Activated naive CD8-positive, alpha-beta T cell treated with anti-CD3 and anti-CD28 coated beads, Interleukin-2, amount 10 ng/mL, durations not matched to agents 7 days and 5 days (primary cell): Measurements from ENCODE around the gene FGF12. TPM values are rescaled to one million over a fixed set of nuclear protein-coding genes. Genes with fewer than 3 reads are reported as not detected.

ENCODE experiments used
- ATAC-seq: fragments of 150-1000 bp; cut with Tn5 transposase; one replicate; pipeline ENCODE4 v1.10.0; 2021; ENCODE audit warnings: low read depth, moderate library complexity
- POLR2A ChIA-PET: fragments of 350-600 bp; sonication (Branson Sonifier 250); formaldehyde crosslinking; loops from one replicate; lab custom pipeline; 2021; ENCODE audit warnings: antibody characterized with exemption; lab: Charles Lee
- DNase-seq: peaks from one replicate; pipeline ENCODE4 v3.0.0; 2021
- H3K27ac Mint-ChIP-seq: one replicate; pipeline ENCODE4 v1.8.0; 2022; ENCODE audit warnings: mild to moderate bottlenecking, mixed read lengths
- H3K27me3 Mint-ChIP-seq: one replicate; pipeline ENCODE4 v1.8.0; 2022; ENCODE audit warnings: mild to moderate bottlenecking, moderate library complexity, mixed read lengths
- H3K36me3 Mint-ChIP-seq: one replicate; pipeline ENCODE4 v1.8.0; 2021; ENCODE audit warnings: mild to moderate bottlenecking, mixed read lengths
- H3K4me1 Mint-ChIP-seq: one replicate; pipeline ENCODE4 v1.8.0; 2021; ENCODE audit warnings: mixed read lengths
- H3K4me3 Mint-ChIP-seq: one replicate; pipeline ENCODE4 v1.8.0; 2022; ENCODE audit warnings: mild to moderate bottlenecking, moderate library complexity, mixed read lengths
- H3K9me3 Mint-ChIP-seq: one replicate; pipeline ENCODE4 v1.8.0; 2021; ENCODE audit warnings: mixed read lengths
- total RNA-seq, 2 experiments: library from RNA; stranded (reverse); gene quantifications; one replicate each; pipeline ENCODE4 v1.2.3, GENCODE V29; 2021

Gene FGF12
- total RNA-seq, 2 experiments from 2014 or later, result not detected

- Mint-ChIP-seq H3K4me3 (no peak overlapping the region), H3K36me3 (no peaks in the 10 kb centered on the region), H3K27me3 (no peaks in the 10 kb centered on the region), H3K27ac (no peak overlapping the region), H3K4me1 (no peaks in the 10 kb centered on the region), H3K9me3 (no peaks in the 10 kb centered on the region)
- no peak for DNase-seq
- no peak for ATAC-seq
- POLR2A ChIA-PET, result no interaction called here
Observed at GRCh38 chr3:192281207-192281880, 446.0 kb downstream of the FGF12 start.

GRCh38 chr3:192279664-192280063, 447.7 kb downstream of the FGF12 start:
- Mint-ChIP-seq H3K27me3 (no peaks in the 10 kb centered on the region), H3K4me3 (no peak overlapping the region), H3K27ac (no peak overlapping the region), H3K36me3 (no peaks in the 10 kb centered on the region), H3K9me3 (no peaks in the 10 kb centered on the region), H3K4me1 (no peaks in the 10 kb centered on the region)
- ATAC-seq (no peak), DNase-seq (no peak)
- POLR2A ChIA-PET, result no interaction called here

DNA sequence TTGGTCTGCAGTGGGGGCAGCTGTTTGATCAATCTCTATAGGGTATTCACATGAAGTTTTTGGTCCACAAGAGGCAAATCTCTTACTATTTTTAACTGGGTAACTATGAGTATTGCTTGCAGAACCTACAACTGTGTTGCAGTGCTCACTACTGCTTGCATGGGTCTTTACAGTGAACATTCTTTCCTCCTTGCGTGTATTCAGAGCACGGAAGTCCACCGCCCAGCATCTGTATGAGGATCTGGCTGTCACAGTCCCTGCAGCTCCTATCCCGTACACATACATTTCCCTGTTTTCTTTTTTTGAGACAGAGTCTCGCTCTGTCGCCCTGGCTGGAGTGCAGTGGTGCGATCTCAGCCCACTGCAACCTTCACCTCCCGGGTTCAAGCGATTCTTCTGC, 449.9 kb downstream of the FGF12 start:
- Mint-ChIP-seq H3K27ac (no peak overlapping the region), H3K4me3 (no peak overlapping the region), H3K36me3 (no peaks in the 10 kb centered on the region), H3K27me3 (no peaks in the 10 kb centered on the region), H3K9me3 (no peaks in the 10 kb centered on the region), H3K4me1 (no peaks in the 10 kb centered on the region)
- DNase-seq, result no peak
- POLR2A ChIA-PET, result no interaction called here
- ATAC-seq, result no peak

DNA sequence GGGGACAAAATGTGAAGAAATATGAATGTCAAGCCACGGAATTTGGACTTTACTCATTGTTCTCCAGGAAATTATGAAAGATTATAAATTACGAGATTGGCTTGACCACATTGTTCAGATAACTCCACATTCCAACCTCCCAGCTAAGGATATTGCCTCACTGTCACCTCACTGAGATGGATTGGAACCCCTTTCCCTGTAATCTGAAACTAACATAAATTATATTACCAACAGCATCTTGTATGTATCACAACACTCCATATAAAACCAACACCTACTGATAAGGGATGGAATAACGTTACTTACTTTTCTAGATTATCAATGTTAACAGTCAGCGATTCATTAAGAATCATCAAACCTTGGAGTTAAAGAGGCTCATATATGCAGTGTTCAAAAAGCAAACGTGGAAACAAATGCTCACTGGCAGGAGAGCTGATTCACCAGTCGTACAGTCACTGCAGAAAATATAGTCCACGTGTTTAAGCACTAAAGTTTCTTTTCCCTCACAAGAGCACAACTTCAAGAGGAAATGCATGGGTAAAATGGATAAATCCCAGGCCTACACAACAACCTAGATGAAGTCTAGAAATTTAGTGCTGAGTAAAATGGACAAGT, 451.5 kb downstream of the FGF12 start:
- ATAC-seq (no peak), DNase-seq (no peak)
- H3K9me3 Mint-ChIP-seq, result no peaks in the 10 kb centered on the region
- H3K27me3 Mint-ChIP-seq, result peaks cover 1% of the 10 kb centered on the region
- POLR2A ChIA-PET, result no interaction called here
- no peaks in the 10 kb centered on the region for H3K4me1 Mint-ChIP-seq
- no peak overlapping the region for H3K4me3 Mint-ChIP-seq
- no peak overlapping the region for H3K27ac Mint-ChIP-seq
- H3K36me3 Mint-ChIP-seq, result no peaks in the 10 kb centered on the region

DNA sequence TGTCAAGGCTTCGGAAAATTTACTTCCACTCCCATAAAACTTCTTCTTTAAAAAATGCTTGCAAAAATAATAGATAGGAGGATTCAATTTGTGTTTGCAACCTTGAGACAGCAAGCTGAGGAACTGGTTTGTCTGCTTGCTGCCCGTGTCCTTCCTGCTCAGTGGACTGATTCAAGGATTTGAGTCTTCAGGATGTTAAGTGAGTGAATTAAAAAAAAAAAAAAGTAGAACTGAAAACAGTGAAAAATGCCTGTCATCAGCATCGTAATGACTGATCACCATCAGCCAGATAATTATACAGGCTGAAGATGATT, 453.7 kb downstream of the FGF12 start:
- no peaks in the 10 kb centered on the region for H3K4me1 Mint-ChIP-seq
- peaks cover 1% of the 10 kb centered on the region for H3K27me3 Mint-ChIP-seq
- no peaks in the 10 kb centered on the region for H3K36me3 Mint-ChIP-seq
- H3K9me3 Mint-ChIP-seq, result no peaks in the 10 kb centered on the region
- no peak overlapping the region for H3K27ac Mint-ChIP-seq
- POLR2A ChIA-PET, result no interaction called here
- ATAC-seq (no peak), DNase-seq (no peak)
- H3K4me3 Mint-ChIP-seq, result no peak overlapping the region

DNA sequence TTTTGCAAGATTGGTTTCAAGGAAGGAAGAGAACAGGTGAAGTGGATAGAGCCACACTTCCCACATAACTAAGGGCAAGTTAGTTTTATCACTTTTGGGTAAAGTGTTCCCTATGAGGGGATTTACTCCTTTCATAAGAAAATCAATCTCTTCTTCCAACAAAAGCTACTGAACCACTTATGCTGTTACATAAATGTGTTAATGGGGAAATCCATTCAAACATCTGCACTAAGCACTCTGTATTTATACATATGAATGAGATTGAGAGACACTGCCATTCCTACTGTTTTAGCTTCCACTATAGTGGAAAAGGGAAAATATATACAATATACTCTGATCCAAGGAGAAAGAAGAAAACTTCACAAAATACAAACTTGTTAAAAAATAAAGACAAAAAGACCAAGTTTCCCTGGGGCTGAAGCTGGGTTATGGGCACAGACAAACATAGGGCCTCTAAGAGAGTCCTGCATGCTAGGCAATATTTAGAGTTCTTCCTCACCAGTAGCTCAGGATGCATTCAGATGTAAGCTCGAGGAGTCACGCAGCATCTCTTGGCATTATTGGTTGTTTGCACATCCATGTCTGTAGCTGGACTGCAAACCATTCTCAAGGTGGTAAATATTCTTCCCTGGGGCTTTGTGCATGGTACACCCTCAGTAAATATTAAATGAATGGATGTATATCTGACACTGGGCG, 454.2 kb downstream of the FGF12 start:
- POLR2A ChIA-PET, result no interaction called here
- Mint-ChIP-seq H3K9me3 (no peaks in the 10 kb centered on the region), H3K4me1 (no peaks in the 10 kb centered on the region), H3K4me3 (no peak overlapping the region), H3K36me3 (no peaks in the 10 kb centered on the region), H3K27me3 (peaks cover 1% of the 10 kb centered on the region), H3K27ac (no peak overlapping the region)
- DNase-seq (no peak), ATAC-seq (no peak)

- no peak for ATAC-seq
- no peaks in the 10 kb centered on the region for H3K36me3 Mint-ChIP-seq
- no peak overlapping the region for H3K4me3 Mint-ChIP-seq
- POLR2A ChIA-PET, result no interaction called here
- no peaks in the 10 kb centered on the region for H3K9me3 Mint-ChIP-seq
- no peaks in the 10 kb centered on the region for H3K27me3 Mint-ChIP-seq
- DNase-seq, result no peak
- no peaks in the 10 kb centered on the region for H3K4me1 Mint-ChIP-seq
- H3K27ac Mint-ChIP-seq, result no peak overlapping the region
Observed at GRCh38 chr3:192262001-192262400, 465.3 kb downstream of the FGF12 start.

DNA sequence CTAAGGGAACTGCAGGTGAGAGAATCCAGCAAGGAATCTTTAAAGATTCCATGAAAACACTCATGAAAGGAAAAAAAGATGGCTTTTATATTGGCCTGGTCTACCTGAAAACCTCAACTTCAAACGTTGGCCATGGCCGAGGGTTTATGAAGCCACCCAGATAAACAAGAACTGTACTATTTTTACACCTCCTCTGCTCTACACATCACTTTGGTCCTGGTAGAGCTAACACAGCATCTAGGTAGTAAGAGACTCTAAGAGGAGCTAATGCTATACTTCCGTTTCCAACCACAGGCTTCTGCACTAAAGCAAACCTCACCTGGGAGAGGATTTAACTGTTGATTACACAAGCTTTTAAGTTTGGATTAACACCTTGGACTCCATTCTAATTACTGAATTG, 466.2 kb downstream of the FGF12 start:
- Mint-ChIP-seq H3K27me3 (no peaks in the 10 kb centered on the region), H3K4me3 (no peak overlapping the region), H3K4me1 (no peaks in the 10 kb centered on the region), H3K27ac (no peak overlapping the region), H3K9me3 (no peaks in the 10 kb centered on the region), H3K36me3 (no peaks in the 10 kb centered on the region)
- DNase-seq (no peak), ATAC-seq (no peak)
- POLR2A ChIA-PET, result no interaction called here

GRCh38 chr3:192260116-192261010, 467.0 kb downstream of the FGF12 start:
- Mint-ChIP-seq H3K4me3 (no peak overlapping the region), H3K27ac (no peak overlapping the region), H3K27me3 (no peaks in the 10 kb centered on the region), H3K36me3 (no peaks in the 10 kb centered on the region), H3K4me1 (no peaks in the 10 kb centered on the region), H3K9me3 (no peaks in the 10 kb centered on the region)
- ATAC-seq, result no peak
- POLR2A ChIA-PET, result no interaction called here
- no peak for DNase-seq

DNA sequence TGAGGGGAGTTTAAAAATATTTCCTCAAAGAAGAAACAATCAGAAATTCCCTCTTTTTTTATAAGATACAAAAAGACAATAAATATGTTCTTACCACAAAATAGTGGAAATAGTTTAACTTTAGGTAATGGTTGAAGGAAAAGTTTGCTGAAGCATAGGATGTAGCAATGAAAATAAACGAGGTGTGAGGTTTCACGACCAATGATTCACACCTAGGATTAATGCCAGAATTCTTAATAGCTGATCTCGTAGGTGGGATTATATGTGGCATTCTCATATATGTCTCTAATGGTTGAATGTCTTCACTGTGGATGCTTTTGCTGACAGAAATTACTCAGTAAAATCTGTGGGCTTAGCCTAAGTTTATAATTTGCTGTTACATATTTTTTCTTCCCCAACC, 467.7 kb downstream of the FGF12 start:
- H3K4me3 Mint-ChIP-seq, result no peak overlapping the region
- H3K27ac Mint-ChIP-seq, result no peak overlapping the region
- no peaks in the 10 kb centered on the region for H3K4me1 Mint-ChIP-seq
- DNase-seq (no peak), ATAC-seq (no peak)
- POLR2A ChIA-PET, result no interaction called here
- no peaks in the 10 kb centered on the region for H3K9me3 Mint-ChIP-seq
- no peaks in the 10 kb centered on the region for H3K27me3 Mint-ChIP-seq
- no peaks in the 10 kb centered on the region for H3K36me3 Mint-ChIP-seq

GRCh38 chr3:192258721-192259120, 468.6 kb downstream of the FGF12 start:
- no peaks in the 10 kb centered on the region for H3K4me1 Mint-ChIP-seq
- ATAC-seq (no peak), DNase-seq (no peak)
- H3K4me3 Mint-ChIP-seq, result no peak overlapping the region
- no peak overlapping the region for H3K27ac Mint-ChIP-seq
- H3K36me3 Mint-ChIP-seq, result no peaks in the 10 kb centered on the region
- POLR2A ChIA-PET, result no interaction called here
- H3K9me3 Mint-ChIP-seq, result no peaks in the 10 kb centered on the region
- H3K27me3 Mint-ChIP-seq, result no peaks in the 10 kb centered on the region

DNA sequence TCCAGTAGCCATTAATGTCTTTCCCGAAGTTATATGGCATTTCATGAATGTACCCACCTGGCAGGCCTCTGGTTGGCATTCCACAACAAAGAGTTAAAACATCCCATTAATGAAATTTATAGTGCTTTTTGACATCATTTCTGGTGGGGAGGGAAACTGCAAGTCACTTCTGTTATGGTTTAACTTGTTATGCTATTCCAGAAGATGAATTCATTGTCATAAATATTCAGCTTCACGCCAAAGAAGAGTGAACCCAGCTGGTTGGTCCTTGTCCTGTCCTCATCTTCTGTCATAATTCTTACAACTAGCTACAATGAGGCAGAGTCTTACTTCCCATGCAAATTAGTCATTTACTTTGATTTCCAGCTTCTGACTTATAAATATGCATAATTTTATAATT, 471.5 kb downstream of the FGF12 start:
- DNase-seq, result no peak
- POLR2A ChIA-PET, result no interaction called here
- no peak for ATAC-seq
- no peaks in the 10 kb centered on the region for H3K27me3 Mint-ChIP-seq
- H3K9me3 Mint-ChIP-seq, result no peaks in the 10 kb centered on the region
- H3K4me1 Mint-ChIP-seq, result no peaks in the 10 kb centered on the region
- no peaks in the 10 kb centered on the region for H3K36me3 Mint-ChIP-seq
- H3K27ac Mint-ChIP-seq, result no peak overlapping the region
- no peak overlapping the region for H3K4me3 Mint-ChIP-seq

- Mint-ChIP-seq H3K4me1 (no peaks in the 10 kb centered on the region), H3K4me3 (no peak overlapping the region), H3K36me3 (no peaks in the 10 kb centered on the region), H3K9me3 (no peaks in the 10 kb centered on the region), H3K27me3 (no peaks in the 10 kb centered on the region), H3K27ac (no peak overlapping the region)
- POLR2A ChIA-PET, result no interaction called here
- no peak for ATAC-seq
- no peak for DNase-seq
Observed at GRCh38 chr3:192253138-192253887, 474.0 kb downstream of the FGF12 start.
